Natural killer cell (primary cell): ENCODE data around the gene SSX2IP. TPM values are rescaled to one million over a fixed set of nuclear protein-coding genes. Genes with fewer than 3 reads are reported as not detected.
"Not testable (repeated sequence)": the region's sequence is repeated elsewhere in the genome, so short reads cannot be mapped to it uniquely, and the experiment has no call there.

Experiments
- ATAC-seq, 3 donors: fragments of 150-1000 bp in 2 of 3; fragments of 200-7000 bp in 1 of 3; cut with Tn5 transposase; 1 replicate in 1 of 3; 2 replicates in 2 of 3; pipeline ENCODE4 v1.10.0; 2021; ENCODE audit warnings: mild to moderate bottlenecking in 2 of 3, moderate library complexity in 2 of 3
- DNase-seq, 2 donors: peaks; one replicate each; pipeline versions ENCODE4 v3.0.0 to v3.0.0-alpha.2; 2013 to 2021; ENCODE audit warnings: mixed read lengths in 1 of 2
- H3K27ac ChIP-seq: one replicate; pipeline ENCODE4 v1.5.1; 2013; ENCODE audit warnings: mild to moderate bottlenecking, low read length
- H3K27me3 ChIP-seq: one replicate; pipeline ENCODE4 v1.6.1; 2013; ENCODE audit warnings: low read length; ENCODE audit not compliant: control insufficient read depth, insufficient read depth
- H3K36me3 ChIP-seq: one replicate; pipeline ENCODE4 v1.6.1; 2013; ENCODE audit warnings: low read length; ENCODE audit not compliant: control insufficient read depth, insufficient read depth
- H3K4me1 ChIP-seq: one replicate; pipeline ENCODE4 v1.6.1; 2013; ENCODE audit warnings: low read length; ENCODE audit not compliant: control insufficient read depth, insufficient read depth
- H3K4me3 ChIP-seq: one replicate; pipeline ENCODE4 v1.5.1; 2013; ENCODE audit warnings: low read length
- H3K9me3 ChIP-seq: one replicate; pipeline ENCODE4 v1.6.1; 2013; ENCODE audit warnings: low read length; ENCODE audit not compliant: control insufficient read depth, insufficient read depth
- H3K27ac Mint-ChIP-seq, 2 donors: one replicate each; pipeline ENCODE4 v1.8.0; 2022; ENCODE audit warnings: mild to moderate bottlenecking in 2 of 2, mixed read lengths in 2 of 2, moderate library complexity in 1 of 2
- H3K27me3 Mint-ChIP-seq, 2 donors: one replicate each; pipeline ENCODE4 v1.8.0; 2022; ENCODE audit warnings: low read depth in 2 of 2, mixed read lengths in 2 of 2
- H3K36me3 Mint-ChIP-seq: one replicate; pipeline ENCODE4 v1.8.0; 2022; ENCODE audit warnings: mixed read lengths
- H3K4me1 Mint-ChIP-seq, 2 donors: one replicate each; pipeline ENCODE4 v1.8.0; 2022; ENCODE audit warnings: mixed read lengths in 2 of 2
- H3K4me3 Mint-ChIP-seq: one replicate; pipeline ENCODE4 v1.8.0; 2022; ENCODE audit warnings: mild to moderate bottlenecking, moderate library complexity, mixed read lengths
- H3K9me3 Mint-ChIP-seq, 2 donors: one replicate each; pipeline ENCODE4 v1.8.0; 2022; ENCODE audit warnings: mixed read lengths in 2 of 2
- CTCF ChIP-seq: fragments of 200-600 bp; IDR thresholded peaks from one replicate; pipeline ENCODE4 v1.8.0; 2022; ENCODE audit warnings: antibody characterized with exemption
- WGBS: methylation state at CpG from one replicate; pipeline ENCODE4 v1.1.7; 2013; ENCODE audit warnings: missing lambda C conversion rate; ENCODE audit not compliant: insufficient coverage; 5-methylcytosine and 5-hydroxymethylcytosine counted together
- intact Hi-C: fragments of 100-400 bp; cut with micrococcal nuclease; formaldehyde crosslinking; loops from one replicate; pipeline ENCODE4 v1.14.2; 2022
- total RNA-seq, 4 donors: library from RNA; stranded (reverse); fragments of 120-200 nt in 1 of 4; gene quantifications; one replicate each; pipeline versions ENCODE4 v1.2.3 to v1.2.4, GENCODE V29; 2013 to 2022

SSX2IP gene
- total RNA-seq, 3 donors from 2014 or later (not counting 1 experiment from before 2014, with no cell fraction given), result 24.2 to 35.8 (median 27.2) TPM

- Mint-ChIP-seq H3K4me1 (peaks cover 0 to 7% of the 10 kb centered on the region in 2 donors), H3K36me3 (peaks cover 31% of the 10 kb centered on the region), H3K27me3 (no peaks in the 10 kb centered on the region), H3K27ac (no peak overlapping the region), H3K4me3 (no peak overlapping the region), H3K9me3 (no peaks in the 10 kb centered on the region)
- Histone ChIP-seq H3K36me3 (peaks cover 51% of the 10 kb centered on the region), H3K27me3 (no peaks in the 10 kb centered on the region), H3K27ac (no peak overlapping the region), H3K4me1 (no peaks in the 10 kb centered on the region), H3K4me3 (no peak overlapping the region), H3K9me3 (no peaks in the 10 kb centered on the region)
- no peak for ATAC-seq
- TF ChIP-seq CTCF, result no peak
- DNase-seq, result peak in 1 of 2 donors; percentile 8
- intact Hi-C loops, result no loop called here
- 90% methylated on average over 2 of the region's 2 CpGs for WGBS
Observed at GRCh38 chr1:84653130-84653677, 37.1 kb downstream of the SSX2IP start.

- Histone ChIP-seq H3K27ac (no peak overlapping the region), H3K4me1 (no peaks in the 10 kb centered on the region), H3K9me3 (no peaks in the 10 kb centered on the region), H3K4me3 (no peak overlapping the region), H3K27me3 (no peaks in the 10 kb centered on the region), H3K36me3 (no peaks in the 10 kb centered on the region)
- Mint-ChIP-seq H3K9me3 (no peaks in the 10 kb centered on the region), H3K27ac (no peak overlapping the region), H3K4me3 (no peak overlapping the region), H3K27me3 (no peaks in the 10 kb centered on the region), H3K36me3 (peaks cover 9% of the 10 kb centered on the region), H3K4me1 (no peaks in the 10 kb centered on the region)
- 95% methylated on average over 2 of the region's 2 CpGs for WGBS
- DNase-seq, result peak in 1 of 2 donors; percentile 8
- TF ChIP-seq CTCF, result no peak
- intact Hi-C loops, result no loop called here
- no peak for ATAC-seq
Observed at GRCh38 chr1:84644472-84644871, 45.8 kb downstream of the SSX2IP start.

- Histone ChIP-seq H3K4me1 (no peaks in the 10 kb centered on the region), H3K4me3 (no peak overlapping the region), H3K36me3 (no peaks in the 10 kb centered on the region), H3K9me3 (no peaks in the 10 kb centered on the region), H3K27ac (no peak overlapping the region), H3K27me3 (no peaks in the 10 kb centered on the region)
- no peak for TF ChIP-seq CTCF
- Mint-ChIP-seq H3K4me3 (no peak overlapping the region), H3K9me3 (no peaks in the 10 kb centered on the region), H3K36me3 (peaks cover 6% of the 10 kb centered on the region), H3K4me1 (no peaks in the 10 kb centered on the region), H3K27ac (no peak overlapping the region), H3K27me3 (no peaks in the 10 kb centered on the region)
- ATAC-seq, result no peak
- intact Hi-C loops, result no loop called here
- WGBS, result 95% methylated on average over 3 of the region's 6 CpGs
- DNase-seq, result no peak
Observed at GRCh38 chr1:84643183-84643582, 47.1 kb downstream of the SSX2IP start.

GRCh38 chr1:84642774-84643173 is 47.5 kb downstream of the SSX2IP start:
- Histone ChIP-seq H3K4me3 (no peak overlapping the region), H3K27ac (no peak overlapping the region), H3K4me1 (no peaks in the 10 kb centered on the region), H3K9me3 (no peaks in the 10 kb centered on the region), H3K36me3 (no peaks in the 10 kb centered on the region), H3K27me3 (no peaks in the 10 kb centered on the region)
- Mint-ChIP-seq H3K27ac (no peak overlapping the region), H3K4me3 (no peak overlapping the region), H3K27me3 (no peaks in the 10 kb centered on the region), H3K36me3 (peaks cover 6% of the 10 kb centered on the region), H3K9me3 (no peaks in the 10 kb centered on the region), H3K4me1 (no peaks in the 10 kb centered on the region)
- TF ChIP-seq CTCF, result no peak
- intact Hi-C loops, result no loop called here
- ATAC-seq, result no peak
- DNase-seq, result no peak

- WGBS, result 92% methylated on average over 6 of the region's 6 CpGs
- H3K27me3 Mint-ChIP-seq, result peaks cover 4 to 13% of the 10 kb centered on the region in 2 donors
- H3K4me3 Mint-ChIP-seq, intact Hi-C loops, H3K27ac Mint-ChIP-seq, H3K9me3 ChIP-seq, H3K4me1 ChIP-seq, DNase-seq, H3K36me3 Mint-ChIP-seq, H3K4me1 Mint-ChIP-seq, H3K9me3 Mint-ChIP-seq, ATAC-seq, H3K36me3 ChIP-seq, H3K4me3 ChIP-seq, H3K27me3 ChIP-seq, H3K27ac ChIP-seq: not testable (repeated sequence)
Observed at GRCh38 chr1:84639731-84640130, 50.5 kb downstream of the SSX2IP start.
